Right forelimb (tissue), 1 donor: Measurements from ENCODE around the gene ANGPTL2.

ENCODE experiments used
- DNase-seq: peaks from one replicate; pipeline ENCODE4 v3.0.0-alpha.2; 2018

The ANGPTL2 gene

GRCh38 chr9:127074561-127075548 lies 47.6 kb downstream of the ANGPTL2 start:
- DNase-seq: no peak

GRCh38 chr9:127067603-127068220 lies 54.7 kb downstream of the ANGPTL2 start:
- DNase-seq: no peak

GRCh38 chr9:127066851-127067136 lies 55.6 kb downstream of the ANGPTL2 start:
- DNase-seq: no peak

GRCh38 chr9:127066060-127066850 lies 56.2 kb downstream of the ANGPTL2 start:
- no peak for DNase-seq

- DNase-seq: no peak
These were observed 56.8 kb downstream of the ANGPTL2 start for GRCh38 chr9:127065592-127065991.

- DNase-seq: no peak
These were observed 58.1 kb downstream of the ANGPTL2 start for GRCh38 chr9:127064335-127064734.

- no peak for DNase-seq
These were observed 61.0 kb downstream of the ANGPTL2 start for GRCh38 chr9:127061411-127061810.

GRCh38 chr9:127059765-127060361 lies 62.6 kb downstream of the ANGPTL2 start:
- DNase-seq: no peak

- DNase-seq: no peak
These were observed 63.4 kb downstream of the ANGPTL2 start for GRCh38 chr9:127059030-127059429.

- DNase-seq: no peak
These were observed 63.8 kb downstream of the ANGPTL2 start for GRCh38 chr9:127058645-127059021.

- DNase-seq: no peak
These were observed 64.3 kb downstream of the ANGPTL2 start for GRCh38 chr9:127058011-127058644.

GRCh38 chr9:127056446-127056845 lies 66.0 kb downstream of the ANGPTL2 start:
- no peak for DNase-seq

- no peak for DNase-seq
These were observed 66.6 kb downstream of the ANGPTL2 start for GRCh38 chr9:127055745-127056402.

- DNase-seq: no peak
These were observed 68.5 kb downstream of the ANGPTL2 start for GRCh38 chr9:127053960-127054359.

- peak; percentile 58 for DNase-seq
These were observed 69.2 kb downstream of the ANGPTL2 start for GRCh38 chr9:127053057-127053821.

- DNase-seq: no peak
These were observed 70.4 kb downstream of the ANGPTL2 start for GRCh38 chr9:127051881-127052595.

GRCh38 chr9:127050591-127051001 lies 71.8 kb downstream of the ANGPTL2 start:
- DNase-seq: no peak

- no peak for DNase-seq
These were observed 72.3 kb downstream of the ANGPTL2 start for GRCh38 chr9:127050152-127050551.

- DNase-seq: no peak
These were observed 72.9 kb downstream of the ANGPTL2 start for GRCh38 chr9:127049581-127049980.

GRCh38 chr9:127049044-127049443 lies 73.4 kb downstream of the ANGPTL2 start:
- DNase-seq: no peak

- no peak for DNase-seq
These were observed 74.5 kb downstream of the ANGPTL2 start for GRCh38 chr9:127047971-127048370.
